AG09309 (cell line): Measurements from ENCODE around the gene FGD1.

Experiments
- DNase-seq: peaks from one replicate; pipeline ENCODE4 v3.0.0-alpha.2; 2010; ENCODE audit warnings: low read depth
- H3K4me3 ChIP-seq: 2 replicates; pipeline ENCODE4 v1.5.1; 2011; ENCODE audit warnings: mild to moderate bottlenecking, low read depth, low read length, moderate library complexity; ENCODE audit not compliant: control insufficient read depth
- TF ChIP-seq, protein P1 (sequence below): IDR thresholded peaks from 2 replicates; pipeline ENCODE4 v1.5.1; 2011; ENCODE audit warnings: mild to moderate bottlenecking, low read depth, low read length, inconsistent platforms; ENCODE audit not compliant: insufficient read depth, control insufficient read depth; ENCODE audit errors: missing control alignments

Gene FGD1

DNA sequence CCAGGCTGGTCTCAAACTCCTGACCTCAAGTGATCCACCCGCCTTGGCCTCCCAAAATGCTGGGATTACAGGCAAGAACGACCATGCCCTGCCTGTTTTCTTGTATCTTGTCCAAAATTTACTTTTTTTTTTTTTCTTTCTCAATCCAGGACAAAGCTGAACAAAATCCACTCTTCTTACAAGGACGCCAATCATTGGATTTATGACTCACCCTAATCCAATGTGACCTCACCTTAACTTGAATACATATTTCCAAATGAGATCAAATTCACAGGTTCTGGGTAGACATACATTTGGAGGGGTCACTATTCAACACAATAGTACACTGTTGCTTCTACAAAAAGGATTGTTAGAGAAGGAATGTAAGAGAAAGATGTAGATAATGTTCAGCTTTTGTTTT is 73.9 kb downstream of the FGD1 start:
- TF ChIP-seq, protein P1, sequence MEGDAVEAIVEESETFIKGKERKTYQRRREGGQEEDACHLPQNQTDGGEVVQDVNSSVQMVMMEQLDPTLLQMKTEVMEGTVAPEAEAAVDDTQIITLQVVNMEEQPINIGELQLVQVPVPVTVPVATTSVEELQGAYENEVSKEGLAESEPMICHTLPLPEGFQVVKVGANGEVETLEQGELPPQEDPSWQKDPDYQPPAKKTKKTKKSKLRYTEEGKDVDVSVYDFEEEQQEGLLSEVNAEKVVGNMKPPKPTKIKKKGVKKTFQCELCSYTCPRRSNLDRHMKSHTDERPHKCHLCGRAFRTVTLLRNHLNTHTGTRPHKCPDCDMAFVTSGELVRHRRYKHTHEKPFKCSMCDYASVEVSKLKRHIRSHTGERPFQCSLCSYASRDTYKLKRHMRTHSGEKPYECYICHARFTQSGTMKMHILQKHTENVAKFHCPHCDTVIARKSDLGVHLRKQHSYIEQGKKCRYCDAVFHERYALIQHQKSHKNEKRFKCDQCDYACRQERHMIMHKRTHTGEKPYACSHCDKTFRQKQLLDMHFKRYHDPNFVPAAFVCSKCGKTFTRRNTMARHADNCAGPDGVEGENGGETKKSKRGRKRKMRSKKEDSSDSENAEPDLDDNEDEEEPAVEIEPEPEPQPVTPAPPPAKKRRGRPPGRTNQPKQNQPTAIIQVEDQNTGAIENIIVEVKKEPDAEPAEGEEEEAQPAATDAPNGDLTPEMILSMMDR: no peak
- no peak for DNase-seq
- H3K4me3 ChIP-seq: no peak overlapping the region

- no peak overlapping the region for H3K4me3 ChIP-seq
- TF ChIP-seq, protein P1: no peak
- no peak for DNase-seq
These were observed 76.3 kb downstream of the FGD1 start for GRCh38 chrX:54419559-54420302.

- no peak for DNase-seq
- TF ChIP-seq, protein P1: no peak
- H3K4me3 ChIP-seq: no peak overlapping the region
These were observed 79.1 kb downstream of the FGD1 start for GRCh38 chrX:54416965-54417364.

DNA sequence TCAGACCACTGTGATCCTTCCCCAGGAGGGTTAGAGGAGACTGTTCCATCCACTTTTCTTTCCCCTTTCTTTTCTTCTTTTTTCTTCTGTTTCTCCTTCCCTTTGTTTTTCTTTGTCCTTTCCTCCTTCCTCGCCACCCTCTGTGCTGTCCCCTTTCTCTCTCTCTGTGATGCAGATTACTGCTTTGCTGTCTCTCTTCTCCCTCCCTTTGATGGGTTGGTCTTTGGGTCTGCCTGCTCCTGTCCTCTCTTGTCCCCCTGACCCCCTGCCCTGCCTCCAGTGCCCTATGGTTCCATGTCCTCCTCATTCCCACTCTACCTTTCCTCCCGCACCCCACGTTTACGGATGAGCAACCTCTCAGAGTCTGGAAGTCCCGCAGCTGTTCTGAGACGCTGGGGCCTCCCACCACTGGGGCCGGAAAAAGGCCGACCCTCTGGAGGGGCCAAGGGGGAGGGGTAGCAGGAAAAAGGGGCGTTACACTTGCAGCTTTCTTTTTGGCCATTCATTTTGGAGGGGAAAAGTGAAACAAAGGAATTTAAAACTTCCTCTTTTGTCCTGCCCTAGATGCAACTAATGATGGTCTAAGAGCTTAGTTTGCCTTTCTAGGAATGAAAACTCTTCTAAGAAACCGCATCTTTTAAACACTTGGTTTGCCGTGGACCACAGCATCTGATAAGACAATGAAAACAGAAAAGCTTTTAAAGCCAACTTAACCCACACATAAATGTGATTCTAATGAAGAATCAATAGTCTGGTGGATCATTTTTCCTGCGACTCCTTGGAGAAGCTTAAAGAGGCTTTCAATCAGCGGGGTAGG is 80.3 kb downstream of the FGD1 start:
- no peak for DNase-seq
- TF ChIP-seq, protein P1: no peak
- no peak overlapping the region for H3K4me3 ChIP-seq

GRCh38 chrX:54413753-54414152 is 82.3 kb downstream of the FGD1 start:
- TF ChIP-seq, protein P1: no peak
- DNase-seq: no peak
- no peak overlapping the region for H3K4me3 ChIP-seq

- no peak overlapping the region for H3K4me3 ChIP-seq
- no peak for DNase-seq
- TF ChIP-seq, protein P1: no peak
These were observed 84.3 kb downstream of the FGD1 start for GRCh38 chrX:54411732-54412131.
